GM12891 (cell line): ENCODE results near the gene XPOT.
A peak's percentile ranks its signal among the peaks of the same experiment; 100 is the strongest.

ENCODE experiments used
- PAX5 ChIP-seq: IDR thresholded peaks from 2 replicates; pipeline ENCODE4 v1.6.1; 2011; ENCODE audit warnings: low read length, moderate library complexity, mild to moderate bottlenecking; ENCODE audit not compliant: insufficient read depth, severe bottlenecking
- POLR2A ChIP-seq: IDR thresholded peaks from 2 replicates; pipeline ENCODE4 v1.6.1; 2011; ENCODE audit warnings: low read depth, low read length, control low read depth
- POLR2AphosphoS5 ChIP-seq: IDR thresholded peaks from 2 replicates; pipeline ENCODE4 v1.6.1; 2011; ENCODE audit warnings: low read depth, low read length, control low read depth
- POU2F2 ChIP-seq: IDR thresholded peaks from 2 replicates; pipeline ENCODE4 v1.6.1; 2011; ENCODE audit warnings: low read depth, mild to moderate bottlenecking, control low read depth, low read length, moderate library complexity
- SPI1 ChIP-seq: IDR thresholded peaks from 2 replicates; pipeline ENCODE4 v1.6.1; 2011; ENCODE audit warnings: low read depth, low read length, control low read depth
- TAF1 ChIP-seq: IDR thresholded peaks from 2 replicates; pipeline ENCODE4 v1.6.1; 2011; ENCODE audit warnings: low read depth, low read length, control low read depth

DNA sequence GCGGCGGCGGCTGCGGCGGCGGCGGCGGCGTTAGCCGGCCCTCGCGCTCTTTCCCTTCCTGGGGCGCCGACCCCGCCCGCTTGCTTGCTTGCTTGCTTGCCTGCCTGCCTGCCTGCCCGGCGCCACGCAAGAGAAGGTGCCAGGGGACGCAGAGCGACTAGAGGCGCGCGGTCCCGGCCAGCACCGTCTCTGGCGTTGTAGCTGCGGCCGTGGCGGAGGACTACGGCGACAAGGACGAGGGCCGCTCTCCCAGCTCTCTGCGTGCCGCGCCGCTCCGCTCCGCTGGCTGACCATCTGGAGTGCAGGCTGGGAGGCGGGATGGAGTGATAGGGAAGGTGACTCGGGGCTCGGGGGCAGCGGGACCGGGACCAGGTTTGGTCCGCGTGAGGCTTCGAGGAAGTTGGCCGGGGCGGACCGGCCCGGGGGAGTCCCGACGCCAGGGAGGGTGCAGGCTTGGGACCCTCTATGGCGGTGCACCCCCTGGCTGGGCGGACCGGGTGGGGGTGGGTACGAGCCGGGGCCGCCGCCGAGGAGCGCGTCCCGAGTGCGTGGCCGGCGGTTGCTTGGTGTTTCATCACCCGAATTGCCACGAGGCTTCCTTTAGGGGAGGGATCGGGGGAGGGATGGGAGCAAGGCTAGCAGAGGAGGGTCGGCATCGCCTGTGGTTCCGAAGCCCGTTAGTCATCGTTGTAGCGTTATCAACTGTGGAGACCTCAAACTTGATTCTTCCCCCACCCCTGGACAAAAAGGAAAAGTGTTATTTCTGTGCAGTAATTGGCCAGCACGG is 471 bp downstream of the XPOT start:
- TF ChIP-seq POLR2A (no peak), PAX5 (no peak), TAF1 (0 out of 2 replicates have a peak, but pooled peaks have one; percentile 35), POLR2AphosphoS5 (no peak), POU2F2 (no peak), SPI1 (no peak)
